Aorta (tissue), 5 donors: Measurements from ENCODE around the gene RPS6KA2. TPM values are rescaled to one million over a fixed set of nuclear protein-coding genes. Genes with fewer than 3 reads are reported as not detected.
A peak's percentile ranks its signal among the peaks of the same experiment; 100 is the strongest.

Source experiments
- ATAC-seq: fragments of 200-7000 bp; cut with Tn5 transposase; one replicate; pipeline ENCODE4 v1.9.1; 2022; ENCODE audit warnings: moderate library complexity; ENCODE audit not compliant: low FRiP score
- DNase-seq, 2 donors: peaks; one replicate each; pipeline ENCODE4 v3.0.0-alpha.2; 2020
- H3K27ac ChIP-seq, 2 donors: one replicate each; pipeline ENCODE4 v1.5.1; 2013; ENCODE audit warnings: low read length in 2 of 2, mild to moderate bottlenecking in 2 of 2, moderate library complexity in 2 of 2, control low read depth in 1 of 2, inconsistent platforms in 1 of 2, low read depth in 1 of 2
- H3K27me3 ChIP-seq, 2 donors: one replicate each; pipeline ENCODE4 v1.6.1; 2013; ENCODE audit warnings: control low read depth in 1 of 2, low read length in 1 of 2, mild to moderate bottlenecking in 1 of 2, moderate library complexity in 1 of 2; ENCODE audit not compliant: insufficient read depth in 2 of 2, control insufficient read depth in 1 of 2
- H3K36me3 ChIP-seq, 2 donors: one replicate each; pipeline ENCODE4 v1.6.1; 2013; ENCODE audit warnings: control low read depth in 1 of 2, low read length in 1 of 2, mild to moderate bottlenecking in 1 of 2; ENCODE audit not compliant: insufficient read depth in 2 of 2, control insufficient read depth in 1 of 2
- H3K4me1 ChIP-seq, 2 donors: one replicate each; pipeline ENCODE4 v1.6.1; 2013; ENCODE audit warnings: low read length in 2 of 2, control low read depth in 1 of 2, mild to moderate bottlenecking in 1 of 2, moderate library complexity in 1 of 2; ENCODE audit not compliant: insufficient read depth in 2 of 2, control insufficient read depth in 1 of 2
- H3K4me3 ChIP-seq, 2 donors: one replicate each; pipeline ENCODE4 v1.5.1; 2013; ENCODE audit warnings: low read length in 2 of 2, control low read depth in 1 of 2, mild to moderate bottlenecking in 1 of 2
- H3K9me3 ChIP-seq: one replicate; pipeline ENCODE4 v1.6.1; 2013; ENCODE audit warnings: mild to moderate bottlenecking, low read length; ENCODE audit not compliant: control insufficient read depth
- WGBS, 2 donors: extraction: QIAGEN DNeasy Blood & Tissue Kit; methylation state at CpG; one replicate each; pipeline ENCODE4 v1.1.7; 2013; 5-methylcytosine and 5-hydroxymethylcytosine counted together
- intact Hi-C, 2 donors: fragments of 100-400 bp; cut with DNase I; formaldehyde crosslinking; loops; one replicate each; pipeline versions ENCODE4 v1.14.2 to v1.15.0; 2022
- polyA plus RNA-seq, 2 donors: library from polyadenylated mRNA; stranded (reverse); fragments of 200-250 nt; gene quantifications; one replicate each; pipeline ENCODE4 v1.2.3, GENCODE V29; 2013
- total RNA-seq, 2 donors: library from RNA; stranded (reverse); fragmentation: NEBNext Ultra II Directional; extraction: Animal tissue kit (Norgen Biotek cat#: 25700); gene quantifications; one replicate each; pipeline ENCODE4 v1.2.1, GENCODE V29; 2021
- donor health status: healthy with polysubstance abuse.
- donor health status: Bipolar disorder and iron deficiency.
- donor health status: DM: no; HTN: no; CAD: no.
- donor health status: DM: no; HTN: no; CAD: no.
- donor health status: DM: yes; HTN: yes; CAD: no.

The RPS6KA2 gene
- total and polyA plus RNA-seq, 4 donors = 24.5 to 52.7 (median 37.3) TPM

GRCh38 chr6:166512567-166512966, 114.5 kb downstream of the RPS6KA2 start:
- Histone ChIP-seq H3K27ac (no peak overlapping the region), H3K4me3 (no peak overlapping the region), H3K36me3 (no peaks in the 10 kb centered on the region), H3K27me3 (no peaks in the 10 kb centered on the region), H3K9me3 (no peaks in the 10 kb centered on the region), H3K4me1 (no peaks in the 10 kb centered on the region)
- intact Hi-C loops = no loop called here
- ATAC-seq (no peak), DNase-seq (no peak)
- WGBS, 2 donors = 90 to 91% methylated on average over 8 of the region's 8 CpGs

- 94 to 95% methylated on average over 2 of the region's 2 CpGs for WGBS, 2 donors
These were observed 115.7 kb downstream of the RPS6KA2 start for GRCh38 chr6:166511316-166511715.

GRCh38 chr6:166509193-166509592, 117.9 kb downstream of the RPS6KA2 start:
- Histone ChIP-seq H3K27ac (no peak overlapping the region), H3K9me3 (no peaks in the 10 kb centered on the region), H3K27me3 (no peaks in the 10 kb centered on the region), H3K4me3 (no peak overlapping the region), H3K4me1 (no peaks in the 10 kb centered on the region), H3K36me3 (no peaks in the 10 kb centered on the region)
- ATAC-seq (no peak), DNase-seq (no peak)
- intact Hi-C loops = no loop called here
- WGBS, 2 donors = 89% methylated on average over 8 of the region's 8 CpGs

More at GRCh38 chr6:166511316-166511715, 115.7 kb downstream of the RPS6KA2 start:
- H3K9me3 ChIP-seq = no peaks in the 10 kb centered on the region
- H3K4me1 ChIP-seq = no peaks in the 10 kb centered on the region
- no peak for DNase-seq
- intact Hi-C loops = no loop called here
- no peaks in the 10 kb centered on the region for H3K36me3 ChIP-seq
- H3K4me3 ChIP-seq = no peak overlapping the region
- H3K27ac ChIP-seq = no peak overlapping the region
- ATAC-seq = no peak
- no peaks in the 10 kb centered on the region for H3K27me3 ChIP-seq

GRCh38 chr6:166508726-166509125, 118.3 kb downstream of the RPS6KA2 start:
- H3K27ac ChIP-seq = no peak overlapping the region
- H3K27me3 ChIP-seq = no peaks in the 10 kb centered on the region
- intact Hi-C loops = no loop called here
- H3K9me3 ChIP-seq = no peaks in the 10 kb centered on the region
- ATAC-seq (no peak), DNase-seq (no peak)
- H3K4me1 ChIP-seq = no peaks in the 10 kb centered on the region
- WGBS, 2 donors = 86 to 92% methylated on average over 11 of the region's 11 CpGs
- H3K4me3 ChIP-seq = no peak overlapping the region
- H3K36me3 ChIP-seq = no peaks in the 10 kb centered on the region

- no peak for DNase-seq
- H3K27me3 ChIP-seq = no peaks in the 10 kb centered on the region
- 88 to 89% methylated on average over 25 of the region's 25 CpGs for WGBS, 2 donors
- intact Hi-C loops = no loop called here
- no peak overlapping the region for H3K4me3 ChIP-seq
- no peaks in the 10 kb centered on the region for H3K4me1 ChIP-seq
- no peak overlapping the region for H3K27ac ChIP-seq
- no peaks in the 10 kb centered on the region for H3K9me3 ChIP-seq
- no peaks in the 10 kb centered on the region for H3K36me3 ChIP-seq
- ATAC-seq = no peak
These were observed 119.1 kb downstream of the RPS6KA2 start for GRCh38 chr6:166507809-166508564.

- no peak for ATAC-seq
- no peaks in the 10 kb centered on the region for H3K27me3 ChIP-seq
- H3K9me3 ChIP-seq = no peaks in the 10 kb centered on the region
- H3K4me1 ChIP-seq = no peaks in the 10 kb centered on the region
- DNase-seq = no peak
- 95 to 98% methylated on average over 2 of the region's 2 CpGs for WGBS, 2 donors
- H3K4me3 ChIP-seq = no peak overlapping the region
- no peak overlapping the region for H3K27ac ChIP-seq
- H3K36me3 ChIP-seq = no peaks in the 10 kb centered on the region
- intact Hi-C loops = no loop called here
These were observed 119.7 kb downstream of the RPS6KA2 start for GRCh38 chr6:166507380-166507779.

GRCh38 chr6:166505133-166505905, 121.7 kb downstream of the RPS6KA2 start:
- H3K27ac ChIP-seq = no peak overlapping the region
- intact Hi-C loops = no loop called here
- ATAC-seq = no peak
- peak in 1 of 2 donors; percentile 64 for DNase-seq
- no peaks in the 10 kb centered on the region for H3K27me3 ChIP-seq
- H3K36me3 ChIP-seq = no peaks in the 10 kb centered on the region
- no peaks in the 10 kb centered on the region for H3K4me1 ChIP-seq
- H3K4me3 ChIP-seq = no peak overlapping the region
- H3K9me3 ChIP-seq = no peaks in the 10 kb centered on the region
- WGBS, 2 donors = 95% methylated on average over 28 of the region's 28 CpGs

- ATAC-seq (no peak), DNase-seq (peak in 1 of 2 donors; percentile 53)
- WGBS, 2 donors = 93 to 94% methylated on average over 9 of the region's 9 CpGs
- Histone ChIP-seq H3K36me3 (no peaks in the 10 kb centered on the region), H3K4me3 (no peak overlapping the region), H3K27ac (no peak overlapping the region), H3K27me3 (no peaks in the 10 kb centered on the region), H3K4me1 (no peaks in the 10 kb centered on the region), H3K9me3 (no peaks in the 10 kb centered on the region)
- intact Hi-C loops = no loop called here
These were observed 123.0 kb downstream of the RPS6KA2 start for GRCh38 chr6:166504100-166504499.
